ENCODE results near the gene LAMA2.

- no peak for TF ChIP-seq REST (IDR thresholded peaks at IDR 0.05; ENCODE audit: low read depth)
- no peak for TF ChIP-seq MAX (IDR thresholded peaks at IDR 0.05)
- TF ChIP-seq YY1 (IDR thresholded peaks at IDR 0.05; ENCODE audit: low read depth), result no peak
- TF ChIP-seq RAD21 (IDR thresholded peaks at IDR 0.05; ENCODE audit: low read depth), result no peak
- no peak for TF ChIP-seq TEAD4 (IDR thresholded peaks at IDR 0.05)
- no peak for TF ChIP-seq EGR1 (IDR thresholded peaks at IDR 0.05)
- no peak for TF ChIP-seq EP300 (IDR thresholded peaks at IDR 0.05; ENCODE audit: borderline replicate concordance)
- no peak for TF ChIP-seq TAF1 (IDR thresholded peaks at IDR 0.05; ENCODE audit: low read depth)
- TF ChIP-seq USF1 (IDR thresholded peaks at IDR 0.05), result no peak
- no peak for TF ChIP-seq CREB1 (IDR thresholded peaks at IDR 0.05; ENCODE audit: low read depth)
- no peak for TF ChIP-seq FOXM1 (IDR thresholded peaks at IDR 0.05; ENCODE audit: borderline replicate concordance, low read depth)
These were observed 231.9 kb downstream of the LAMA2 start for GRCh38 chr6:129114636-129115391.
